HCT116 (cell line): ENCODE data around the gene SGMS1. TPM values are rescaled to one million over a fixed set of nuclear protein-coding genes. Genes with fewer than 3 reads are reported as not detected.

Source experiments
- ATAC-seq: fragments of 200-7000 bp; cut with Tn5 transposase; 2 replicates; pipeline ENCODE4 v1.9.1; 2020; ENCODE audit warnings: mild to moderate bottlenecking, moderate library complexity
- BruUV-seq: library from RNA; stranded (reverse); fragments of 400-500 nt; replicated peaks from 2 replicates; lab custom pipeline; 2021; lab: Mats Ljungman, UMichigan
- CTCF ChIA-PET: fragments of 300-600 bp; sonication (Branson Sonifier 250); formaldehyde crosslinking; loops from one replicate; lab custom pipeline; 2021; ENCODE audit warnings: antibody characterized with exemption; lab: Charles Lee
- POLR2A ChIA-PET: fragments of 300-600, 350-600 bp; sonication (Branson Sonifier 250); formaldehyde crosslinking; loops from one replicate; lab custom pipeline; 2021; ENCODE audit warnings: antibody characterized with exemption; lab: Charles Lee
- RAD21 ChIA-PET, 2 experiments: fragments of 300-600 bp; sonication (Branson Sonifier 250); formaldehyde crosslinking; loops; one replicate each; lab custom pipeline; 2023; ENCODE audit warnings: low total read pairs in 2 of 2; ENCODE audit not compliant: uncharacterized antibody in 2 of 2, unreplicated experiment in 2 of 2, low non-redundant PET in 1 of 2; lab: Charles Lee
- DNase-seq: peaks from one replicate; pipeline ENCODE4 v3.0.0-alpha.2; 2010; ENCODE audit warnings: low read depth, low spot score
- H2AFZ ChIP-seq: fragments of 200-600 bp; shearing (Covaris generic), sonication (generic); 2 replicates; pipeline ENCODE4 v1.6.1; 2017; ENCODE audit warnings: low read depth, mixed run types, mixed read lengths, antibody characterized with exemption, low read length; ENCODE audit not compliant: poor library complexity, severe bottlenecking
- H3K27ac ChIP-seq: 2 replicates; pipeline ENCODE4 v1.5.1; 2012; ENCODE audit warnings: low read depth, low read length
- H3K27me3 ChIP-seq: fragments of 200-600 bp; sonication (generic); 2 replicates; pipeline ENCODE4 v1.6.1; 2016; ENCODE audit warnings: mixed run types, low read length, mixed read lengths; ENCODE audit not compliant: insufficient read depth
- H3K36me3 ChIP-seq, 2 experiments: fragments of 200-500 bp in 1 of 2; fragments of 200-600 bp in 1 of 2; sonication (Bioruptor generic) in 1 of 2; sonication (generic) in 1 of 2; 2 replicates each; pipeline versions ENCODE4 v1.5.1 to v1.6.1; 2014 to 2016; ENCODE audit warnings: low read length in 2 of 2, inconsistent platforms in 1 of 2, mixed read lengths in 1 of 2, mixed run types in 1 of 2; ENCODE audit not compliant: insufficient read depth in 2 of 2, control insufficient read depth in 1 of 2
- H3K4me1 ChIP-seq, 2 experiments: fragments of 200-600 bp in 1 of 2; sonication (generic) in 1 of 2; 2 replicates each; pipeline versions ENCODE4 v1.5.1 to v1.6.1; 2012 to 2017; ENCODE audit warnings: low read length in 2 of 2, inconsistent platforms in 1 of 2, mild to moderate bottlenecking in 1 of 2, mixed read lengths in 1 of 2, mixed run types in 1 of 2, moderate library complexity in 1 of 2; ENCODE audit not compliant: insufficient read depth in 2 of 2, control insufficient read depth in 1 of 2
- H3K4me2 ChIP-seq: fragments of 200-600 bp; sonication (generic); 2 replicates; pipeline ENCODE4 v1.6.1; 2017; ENCODE audit warnings: mixed run types, low read length, mixed read lengths
- H3K4me3 ChIP-seq, 2 experiments: fragments of 200-600 bp in 1 of 2; sonication (generic) in 1 of 2; replicated peaks in 1 of 2; 2 replicates each; pipeline ENCODE4 v1.5.1; 2011 to 2016; ENCODE audit warnings: low read length in 2 of 2, control low read depth in 1 of 2, low read depth in 1 of 2, mild to moderate bottlenecking in 1 of 2, mixed read lengths in 1 of 2, mixed run types in 1 of 2
- H3K79me2 ChIP-seq: fragments of 200-600 bp; sonication (generic); 2 replicates; pipeline ENCODE4 v1.6.1; 2017; ENCODE audit warnings: mild to moderate bottlenecking, mixed run types, low read length, moderate library complexity, mixed read lengths; ENCODE audit not compliant: insufficient read depth
- H3K9ac ChIP-seq: fragments of 200-600 bp; sonication (generic); 2 replicates; pipeline ENCODE4 v1.6.1; 2016; ENCODE audit warnings: low read length, mixed read lengths
- H3K9me2 ChIP-seq: fragments of 200-600 bp; sonication (generic), shearing (Covaris generic); 2 replicates; pipeline ENCODE4 v1.6.1; 2017; ENCODE audit warnings: mixed run types, mild to moderate bottlenecking, moderate library complexity; ENCODE audit not compliant: insufficient read depth
- H3K9me3 ChIP-seq, 2 experiments: fragments of 200-500 bp in 1 of 2; fragments of 200-600 bp in 1 of 2; sonication (Bioruptor generic) in 1 of 2; sonication (generic) in 1 of 2; 2 replicates each; pipeline ENCODE4 v1.6.1; 2014 to 2017; ENCODE audit warnings: low read length in 2 of 2, mixed read lengths in 2 of 2, inconsistent platforms in 1 of 2, low read depth in 1 of 2, mild to moderate bottlenecking in 1 of 2, mixed run types in 1 of 2, moderate library complexity in 1 of 2; ENCODE audit not compliant: control insufficient read depth in 1 of 2, insufficient read depth in 1 of 2
- H4K20me1 ChIP-seq: fragments of 200-600 bp; sonication (generic), shearing (Covaris generic); 2 replicates; pipeline ENCODE4 v1.6.1; 2017; ENCODE audit warnings: mixed run types, mild to moderate bottlenecking, moderate library complexity; ENCODE audit not compliant: insufficient read depth
- CBX3 ChIP-seq: IDR thresholded peaks from 2 replicates; pipeline ENCODE4 v1.6.1; 2012; ENCODE audit warnings: low read depth
- CEBPB ChIP-seq: IDR thresholded peaks from 2 replicates; pipeline ENCODE4 v1.6.1; 2012; ENCODE audit warnings: low read depth
- CTCF ChIP-seq, 3 experiments: fragments of 200-600 bp in 1 of 3; sonication (generic) in 1 of 3; IDR thresholded peaks in 2 of 3; conservative IDR thresholded peaks in 1 of 3; 2 replicates each; pipeline ENCODE4 v1.5.1; 2012 to 2017; ENCODE audit warnings: low read depth in 2 of 3, low read length in 2 of 3, antibody characterized with exemption in 1 of 3, borderline replicate concordance in 1 of 3, control low read depth in 1 of 3, mild to moderate bottlenecking in 1 of 3, mixed read lengths in 1 of 3, mixed run types in 1 of 3, moderate library complexity in 1 of 3; ENCODE audit not compliant: insufficient read depth in 1 of 3
- EGR1 ChIP-seq: IDR thresholded peaks from 2 replicates; pipeline ENCODE4 v1.6.1; 2012; ENCODE audit warnings: low read depth
- ELF1 ChIP-seq: IDR thresholded peaks from 2 replicates; pipeline ENCODE4 v1.6.1; 2012; ENCODE audit warnings: low read depth, borderline replicate concordance
- EZH2 ChIP-seq: fragments of 200-600 bp; sonication (generic); IDR thresholded peaks from 2 replicates; pipeline ENCODE4 v1.6.1; 2017; ENCODE audit warnings: antibody characterized with exemption, mixed run types
- POLR2A ChIP-seq: IDR thresholded peaks from 2 replicates; pipeline ENCODE4 v1.7.0; 2011; ENCODE audit warnings: borderline replicate concordance; ENCODE audit not compliant: insufficient read depth, insufficient read length; ENCODE audit errors: extremely low read depth
- POLR2AphosphoS5 ChIP-seq: IDR thresholded peaks from 2 replicates; pipeline ENCODE4 v1.6.1; 2011; ENCODE audit warnings: mild to moderate bottlenecking, low read depth, low read length, moderate library complexity
- RAD21 ChIP-seq: IDR thresholded peaks from 2 replicates; pipeline ENCODE4 v1.6.1; 2012; ENCODE audit warnings: low read depth, mild to moderate bottlenecking
- SRF ChIP-seq: IDR thresholded peaks from 2 replicates; pipeline ENCODE4 v1.6.1; 2012; ENCODE audit warnings: low read depth
- TCF7L2 ChIP-seq: IDR thresholded peaks from 2 replicates; pipeline ENCODE4 v1.7.0; 2011; ENCODE audit warnings: borderline replicate concordance, inconsistent platforms; ENCODE audit not compliant: insufficient read depth, insufficient read length; ENCODE audit errors: extremely low read depth
- ZBTB33 ChIP-seq: IDR thresholded peaks from 2 replicates; pipeline ENCODE4 v1.6.1; 2011; ENCODE audit warnings: mild to moderate bottlenecking, low read length, moderate library complexity; ENCODE audit not compliant: insufficient replicate concordance; ENCODE audit errors: extremely low read depth
- ZFX ChIP-seq: fragments of 450-650 bp; IDR thresholded peaks from 2 replicates; pipeline ENCODE4 v1.6.1; 2017
- intact Hi-C: fragments of 100-400 bp; cut with micrococcal nuclease; formaldehyde crosslinking; loops from 2 replicates; pipeline ENCODE4 v1.10.0; 2022
- total RNA-seq: library from RNA; stranded (reverse); gene quantifications from one replicate; pipeline ENCODE4 v1.2.1, GENCODE V29; 2021; ENCODE audit not compliant: unreplicated experiment
- TF ChIP-seq, protein P1 (sequence below): IDR thresholded peaks from 2 replicates; pipeline ENCODE4 v1.6.1; 2012; ENCODE audit warnings: low read depth
- TF ChIP-seq, protein P2 (sequence below): IDR thresholded peaks from 2 replicates; pipeline ENCODE4 v1.6.1; 2012
- TF ChIP-seq, protein P3 (sequence below): IDR thresholded peaks from 2 replicates; pipeline ENCODE4 v1.6.1; 2012

The SGMS1 gene
- total RNA-seq, 1 experiment from 2014 or later = 29.1 TPM

GRCh38 chr10:50395851-50396250, 227.9 kb downstream of the SGMS1 start:
- CTCF ChIA-PET = no interaction called here
- Histone ChIP-seq H3K27me3 (no peaks in the 10 kb centered on the region), H4K20me1 (no peaks in the 10 kb centered on the region)
- no peak for ATAC-seq
- no peak for TF ChIP-seq POLR2AphosphoS5
- no peak for TF ChIP-seq POLR2A
- no peak for TF ChIP-seq ZBTB33
- TF ChIP-seq CBX3 = no peak
- no peak for TF ChIP-seq RAD21
- TF ChIP-seq SRF = no peak
- TF ChIP-seq EGR1 = no peak
- TF ChIP-seq, protein P1, sequence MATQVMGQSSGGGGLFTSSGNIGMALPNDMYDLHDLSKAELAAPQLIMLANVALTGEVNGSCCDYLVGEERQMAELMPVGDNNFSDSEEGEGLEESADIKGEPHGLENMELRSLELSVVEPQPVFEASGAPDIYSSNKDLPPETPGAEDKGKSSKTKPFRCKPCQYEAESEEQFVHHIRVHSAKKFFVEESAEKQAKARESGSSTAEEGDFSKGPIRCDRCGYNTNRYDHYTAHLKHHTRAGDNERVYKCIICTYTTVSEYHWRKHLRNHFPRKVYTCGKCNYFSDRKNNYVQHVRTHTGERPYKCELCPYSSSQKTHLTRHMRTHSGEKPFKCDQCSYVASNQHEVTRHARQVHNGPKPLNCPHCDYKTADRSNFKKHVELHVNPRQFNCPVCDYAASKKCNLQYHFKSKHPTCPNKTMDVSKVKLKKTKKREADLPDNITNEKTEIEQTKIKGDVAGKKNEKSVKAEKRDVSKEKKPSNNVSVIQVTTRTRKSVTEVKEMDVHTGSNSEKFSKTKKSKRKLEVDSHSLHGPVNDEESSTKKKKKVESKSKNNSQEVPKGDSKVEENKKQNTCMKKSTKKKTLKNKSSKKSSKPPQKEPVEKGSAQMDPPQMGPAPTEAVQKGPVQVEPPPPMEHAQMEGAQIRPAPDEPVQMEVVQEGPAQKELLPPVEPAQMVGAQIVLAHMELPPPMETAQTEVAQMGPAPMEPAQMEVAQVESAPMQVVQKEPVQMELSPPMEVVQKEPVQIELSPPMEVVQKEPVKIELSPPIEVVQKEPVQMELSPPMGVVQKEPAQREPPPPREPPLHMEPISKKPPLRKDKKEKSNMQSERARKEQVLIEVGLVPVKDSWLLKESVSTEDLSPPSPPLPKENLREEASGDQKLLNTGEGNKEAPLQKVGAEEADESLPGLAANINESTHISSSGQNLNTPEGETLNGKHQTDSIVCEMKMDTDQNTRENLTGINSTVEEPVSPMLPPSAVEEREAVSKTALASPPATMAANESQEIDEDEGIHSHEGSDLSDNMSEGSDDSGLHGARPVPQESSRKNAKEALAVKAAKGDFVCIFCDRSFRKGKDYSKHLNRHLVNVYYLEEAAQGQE = no peak
- TF ChIP-seq EZH2 = no peak
- no peak for TF ChIP-seq TCF7L2
- no peak for TF ChIP-seq ZFX
- TF ChIP-seq, protein P2, sequence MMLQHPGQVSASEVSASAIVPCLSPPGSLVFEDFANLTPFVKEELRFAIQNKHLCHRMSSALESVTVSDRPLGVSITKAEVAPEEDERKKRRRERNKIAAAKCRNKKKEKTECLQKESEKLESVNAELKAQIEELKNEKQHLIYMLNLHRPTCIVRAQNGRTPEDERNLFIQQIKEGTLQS = no peak
- no peak for TF ChIP-seq CEBPB
- TF ChIP-seq ELF1 = no peak
- TF ChIP-seq, protein P3, sequence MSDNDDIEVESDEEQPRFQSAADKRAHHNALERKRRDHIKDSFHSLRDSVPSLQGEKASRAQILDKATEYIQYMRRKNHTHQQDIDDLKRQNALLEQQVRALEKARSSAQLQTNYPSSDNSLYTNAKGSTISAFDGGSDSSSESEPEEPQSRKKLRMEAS = no peak
- TF ChIP-seq CTCF (IDR thresholded peaks at IDR 0.05 in 2 of 3, conservative IDR thresholded peaks at IDR 0.05 in 1 of 3; ENCODE audit: borderline replicate concordance in 1 of 3, insufficient read depth in 1 of 3, low read depth in 2 of 3, low read length in 2 of 3) = no peak
- TF ChIP-seq, all 23 proteins: peak for 0
- BruUV-seq = no TSS peak
- Histone ChIP-seq H3K79me2 (peaks cover 31% of the 10 kb centered on the region), H3K36me3 (no peaks in the 10 kb centered on the region), H3K4me3 (no peak overlapping the region), H3K27ac (no peak overlapping the region), H2AFZ (no peak overlapping the region), H3K9ac (no peak overlapping the region), H3K9me2 (no peaks in the 10 kb centered on the region), H3K9me3 (no peaks in the 10 kb centered on the region), H3K4me1 (peaks cover 25 to 36% of the 10 kb centered on the region in 2 experiments), H3K4me2 (no peak overlapping the region)
- ChIA-PET POLR2A (no interaction called here), RAD21 (no interaction called here)
- intact Hi-C loops = no loop called here
- DNase-seq = no peak
